ENCODE data around the gene RPTOR. TPM values are rescaled to one million over a fixed set of nuclear protein-coding genes. Genes with fewer than 3 reads are reported as not detected.

Gene RPTOR
- total and polyA plus RNA-seq, 12 donors, result 7.9 to 30.3 (median 25.6) TPM

DNA sequence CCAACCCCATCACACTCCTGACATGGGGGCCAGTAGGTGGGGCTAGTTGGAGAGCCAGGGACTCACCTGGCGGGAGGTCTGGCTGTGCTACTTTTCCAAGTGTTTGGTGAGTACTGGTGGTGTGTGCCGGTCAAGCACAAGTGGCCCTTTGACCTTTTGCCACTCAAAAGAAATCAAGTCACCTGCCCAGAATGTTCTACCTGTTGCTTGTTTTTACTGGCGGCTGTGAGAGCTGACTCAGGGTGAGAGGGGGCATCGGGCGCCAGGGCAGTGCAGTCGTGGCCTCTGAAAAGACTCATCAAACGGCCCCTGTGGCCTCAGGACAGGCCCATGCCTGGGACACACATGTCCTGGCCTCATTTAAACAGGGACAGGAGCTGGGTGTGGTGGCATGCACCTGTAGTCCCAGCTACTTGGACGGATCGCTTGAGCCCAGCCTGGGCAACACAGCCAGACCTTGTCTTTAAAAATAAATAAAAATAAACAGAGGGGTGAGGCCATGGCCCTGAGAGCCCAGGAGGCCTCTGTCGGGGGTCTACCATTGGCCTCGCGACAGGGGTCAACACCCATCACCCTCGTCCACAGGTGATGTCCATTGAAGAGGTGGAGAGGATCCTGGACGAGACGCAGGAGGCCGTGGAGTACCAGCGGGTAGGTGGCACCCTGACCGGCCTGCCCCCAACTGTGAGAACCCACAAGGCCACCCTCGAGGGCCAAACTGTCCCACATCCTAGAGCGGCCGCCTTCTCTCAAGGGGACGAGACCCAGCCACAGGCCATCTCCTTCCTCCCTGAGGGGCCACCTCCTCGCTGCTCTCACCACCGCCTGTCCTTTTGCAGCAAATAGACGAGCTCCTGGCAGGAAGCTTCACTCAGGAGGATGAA is 452.0 kb downstream of the RPTOR start:
- H3K36me3 ChIP-seq, result peaks cover 0 to 59% (median 50%) of the 10 kb centered on the region in 9 donors
- TF ChIP-seq, protein P1, sequence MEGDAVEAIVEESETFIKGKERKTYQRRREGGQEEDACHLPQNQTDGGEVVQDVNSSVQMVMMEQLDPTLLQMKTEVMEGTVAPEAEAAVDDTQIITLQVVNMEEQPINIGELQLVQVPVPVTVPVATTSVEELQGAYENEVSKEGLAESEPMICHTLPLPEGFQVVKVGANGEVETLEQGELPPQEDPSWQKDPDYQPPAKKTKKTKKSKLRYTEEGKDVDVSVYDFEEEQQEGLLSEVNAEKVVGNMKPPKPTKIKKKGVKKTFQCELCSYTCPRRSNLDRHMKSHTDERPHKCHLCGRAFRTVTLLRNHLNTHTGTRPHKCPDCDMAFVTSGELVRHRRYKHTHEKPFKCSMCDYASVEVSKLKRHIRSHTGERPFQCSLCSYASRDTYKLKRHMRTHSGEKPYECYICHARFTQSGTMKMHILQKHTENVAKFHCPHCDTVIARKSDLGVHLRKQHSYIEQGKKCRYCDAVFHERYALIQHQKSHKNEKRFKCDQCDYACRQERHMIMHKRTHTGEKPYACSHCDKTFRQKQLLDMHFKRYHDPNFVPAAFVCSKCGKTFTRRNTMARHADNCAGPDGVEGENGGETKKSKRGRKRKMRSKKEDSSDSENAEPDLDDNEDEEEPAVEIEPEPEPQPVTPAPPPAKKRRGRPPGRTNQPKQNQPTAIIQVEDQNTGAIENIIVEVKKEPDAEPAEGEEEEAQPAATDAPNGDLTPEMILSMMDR (IDR thresholded peaks at IDR 0.05), result no peak
- no peak overlapping the region for H3K27ac ChIP-seq
- H3K9me3 ChIP-seq, result no peaks in the 10 kb centered on the region
- DNase-seq, result no peak
- WGBS, 2 donors, result 94% methylated on average over 25 of the region's 25 CpGs
- no peak overlapping the region for H3K4me3 ChIP-seq
- intact Hi-C loops (cut with DNase I), result loop anchor here in 1 of 10 donors (10.0 kb wide), 1 partner anchor 238 kb away; the partner anchor contains the start of genes NDUFAF8 and TEPSIN
- H3K27me3 ChIP-seq, result peaks cover 0 to 2% (median 0%) of the 10 kb centered on the region in 7 donors
- ATAC-seq, result no peak
- peaks cover 16 to 35% (median 29%) of the 10 kb centered on the region in 9 donors for H3K4me1 ChIP-seq

DNA sequence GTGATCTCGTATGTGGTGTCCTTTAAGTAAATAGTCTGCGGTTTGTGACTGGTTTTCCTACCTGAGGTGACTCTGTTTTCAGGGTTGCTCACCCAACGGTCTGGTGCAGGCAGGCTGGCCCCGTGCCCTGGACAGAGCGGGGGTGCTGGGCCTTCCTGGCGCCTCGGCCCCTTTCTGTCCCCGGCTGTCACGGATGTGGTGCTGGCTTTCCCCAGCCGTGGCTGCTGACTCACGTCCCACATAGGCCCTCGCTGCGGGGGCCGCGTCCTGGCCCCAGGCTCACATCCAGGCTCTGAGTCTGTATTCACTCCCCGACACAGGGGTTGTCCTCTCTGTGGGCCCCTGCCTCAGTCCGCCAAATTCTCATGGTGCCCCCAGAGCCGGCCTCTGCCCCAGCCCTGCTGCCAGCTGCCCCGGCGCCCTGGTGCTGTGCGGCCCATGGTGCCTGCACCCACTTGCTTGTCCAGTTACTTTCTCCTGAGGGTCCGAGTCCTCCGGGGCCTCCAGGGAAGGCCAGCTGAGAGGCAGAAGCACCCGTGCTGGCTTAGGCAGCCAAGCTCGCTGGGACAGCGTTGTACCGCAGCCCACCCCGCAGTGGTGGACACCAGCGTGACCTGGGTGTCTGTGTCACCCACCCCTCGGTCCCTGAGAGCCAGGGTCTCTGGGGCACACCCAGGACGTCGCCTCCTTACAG is 452.9 kb downstream of the RPTOR start:
- no peaks in the 10 kb centered on the region for H3K9me3 ChIP-seq
- ATAC-seq (no peak), DNase-seq (no peak)
- peaks cover 0 to 11% (median 0%) of the 10 kb centered on the region in 7 donors for H3K27me3 ChIP-seq
- peaks cover 0 to 59% (median 50%) of the 10 kb centered on the region in 9 donors for H3K36me3 ChIP-seq
- no peak overlapping the region for H3K27ac ChIP-seq
- no peak overlapping the region for H3K4me3 ChIP-seq
- TF ChIP-seq, protein P1 (IDR thresholded peaks at IDR 0.05), result no peak
- 92 to 94% methylated on average over 31 to 32 of the region's 32 CpGs for WGBS, 2 donors
- H3K4me1 ChIP-seq, result peaks cover 20 to 41% (median 34%) of the 10 kb centered on the region in 9 donors
- intact Hi-C loops (cut with DNase I), result loop anchor here in 1 of 10 donors (10.0 kb wide), 1 partner anchor 237 kb away; the partner anchor contains the start of genes NDUFAF8 and TEPSIN

DNA sequence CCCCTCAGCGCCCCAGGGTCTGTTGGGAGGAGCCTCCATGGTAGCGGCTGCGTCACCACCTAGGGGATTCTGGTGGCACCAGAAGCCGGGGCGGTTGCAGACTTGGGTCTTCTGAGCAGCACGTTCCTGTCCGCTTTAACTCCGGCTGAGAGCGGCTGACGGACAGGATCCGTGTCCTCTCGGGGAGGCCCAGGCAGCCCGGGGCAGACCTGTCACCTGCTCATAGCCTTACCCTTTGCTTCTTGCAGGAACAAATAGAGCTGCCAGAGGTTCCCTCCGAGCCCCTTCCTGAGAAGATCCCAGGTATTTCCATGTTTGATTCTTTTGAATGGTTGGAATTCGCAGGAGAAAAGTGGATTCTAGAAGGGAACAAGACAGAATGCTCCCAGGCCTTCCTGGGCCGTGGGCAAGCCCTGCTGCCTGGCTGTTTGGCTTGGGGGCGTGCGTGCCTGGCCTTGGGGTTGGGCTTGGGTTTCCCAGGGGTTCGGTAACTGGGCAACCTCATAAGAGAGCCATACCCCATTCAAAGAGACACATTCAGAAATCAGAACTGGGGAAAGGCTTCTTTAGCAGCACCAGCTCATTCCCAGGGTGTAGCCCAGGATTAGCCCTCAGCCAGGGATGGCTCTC is 453.6 kb downstream of the RPTOR start:
- Histone ChIP-seq H3K27ac (no peak overlapping the region), H3K27me3 (peaks cover 0 to 18% (median 2%) of the 10 kb centered on the region in 7 donors), H3K36me3 (peaks cover 0 to 59% (median 50%) of the 10 kb centered on the region in 9 donors), H3K4me3 (no peak overlapping the region), H3K9me3 (no peaks in the 10 kb centered on the region), H3K4me1 (peaks cover 14 to 38% (median 32%) of the 10 kb centered on the region in 9 donors)
- 97% methylated on average over 19 of the region's 19 CpGs for WGBS, 2 donors
- intact Hi-C loops (cut with DNase I), result loop anchor here in 1 of 10 donors (10.0 kb wide), 1 partner anchor 237 kb away; the partner anchor contains the start of genes NDUFAF8 and TEPSIN
- TF ChIP-seq, protein P1 (IDR thresholded peaks at IDR 0.05), result no peak
- no peak for DNase-seq
- ATAC-seq, result no peak
